Neural progenitor cell (in vitro differentiated cells): Measurements from ENCODE around the gene ADARB2. TPM values are rescaled to one million over a fixed set of nuclear protein-coding genes. Genes with fewer than 3 reads are reported as not detected.
A peak's percentile ranks its signal among the peaks of the same experiment; 100 is the strongest.

ENCODE experiments used
- DNase-seq: peaks from one replicate; pipeline ENCODE4 v3.0.0-alpha.2; 2016; ENCODE audit warnings: low spot score
- H2AFZ ChIP-seq: fragments of 200-600 bp; sonication (generic); replicated peaks from 2 replicates; pipeline ENCODE4 v1.6.1; 2016; ENCODE audit warnings: antibody characterized with exemption
- H3F3A ChIP-seq: fragments of 200-600 bp; sonication (generic); 2 replicates; pipeline ENCODE4 v1.6.1; 2016; ENCODE audit warnings: antibody characterized with exemption, low read depth
- H3K27ac ChIP-seq: fragments of 200-600 bp; sonication (generic); 2 replicates; pipeline ENCODE4 v1.5.1; 2016; ENCODE audit warnings: mild to moderate bottlenecking
- H3K27me3 ChIP-seq: fragments of 200-600 bp; sonication (generic); 2 replicates; pipeline ENCODE4 v1.6.1; 2016; ENCODE audit warnings: mild to moderate bottlenecking, moderate library complexity
- H3K36me3 ChIP-seq: fragments of 200-600 bp; sonication (generic); 2 replicates; pipeline ENCODE4 v1.5.1; 2016
- H3K4me1 ChIP-seq: fragments of 200-600 bp; sonication (generic); 2 replicates; pipeline ENCODE4 v1.6.1; 2016; ENCODE audit warnings: mixed run types
- H3K4me2 ChIP-seq: fragments of 200-600 bp; sonication (generic); 2 replicates; pipeline ENCODE4 v1.6.1; 2016
- H3K4me3 ChIP-seq: fragments of 200-600 bp; sonication (generic); 2 replicates; pipeline ENCODE4 v1.5.1; 2016
- H3K79me2 ChIP-seq: fragments of 200-600 bp; sonication (generic); 2 replicates; pipeline ENCODE4 v1.6.1; 2016; ENCODE audit warnings: low read depth
- H3K9ac ChIP-seq: fragments of 200-600 bp; sonication (generic); 2 replicates; pipeline ENCODE4 v1.6.1; 2016
- H3K9me3 ChIP-seq: fragments of 200-600 bp; sonication (generic); 2 replicates; pipeline ENCODE4 v1.5.1; 2016; ENCODE audit warnings: low read depth
- H4K20me1 ChIP-seq: fragments of 200-600 bp; sonication (generic); 2 replicates; pipeline ENCODE4 v1.6.1; 2016; ENCODE audit warnings: low read depth
- H3K27ac Mint-ChIP-seq: 3 replicates; pipeline ENCODE4 v1.8.0; 2021; ENCODE audit warnings: mixed read lengths
- H3K27me3 Mint-ChIP-seq: 2 replicates; pipeline ENCODE4 v1.8.0; 2022; ENCODE audit warnings: low read depth, mild to moderate bottlenecking, inconsistent platforms, moderate library complexity, mixed read lengths; ENCODE audit not compliant: insufficient read depth
- H3K36me3 Mint-ChIP-seq: 3 replicates; pipeline ENCODE4 v1.8.0; 2021; ENCODE audit warnings: mixed read lengths
- H3K4me1 Mint-ChIP-seq: 3 replicates; pipeline ENCODE4 v1.8.0; 2021; ENCODE audit warnings: mixed read lengths
- H3K4me3 Mint-ChIP-seq: 3 replicates; pipeline ENCODE4 v1.8.0; 2021; ENCODE audit warnings: mild to moderate bottlenecking, moderate library complexity, mixed read lengths
- H3K9me3 Mint-ChIP-seq: 3 replicates; pipeline ENCODE4 v1.8.0; 2020; ENCODE audit warnings: mixed read lengths
- EZH2 ChIP-seq: fragments of 200-600 bp; sonication (generic); IDR thresholded peaks from 2 replicates; pipeline ENCODE4 v1.6.1; 2017; ENCODE audit warnings: antibody characterized with exemption, mild to moderate bottlenecking, moderate library complexity
- EZH2phosphoT487 ChIP-seq: fragments of 200-600 bp; sonication (generic); IDR thresholded peaks from 2 replicates; pipeline ENCODE4 v1.6.1; 2017; ENCODE audit warnings: antibody characterized with exemption
- total RNA-seq: library from RNA; depleted of rRNA; stranded (reverse); fragments of >200 nt; gene quantifications from 2 replicates; pipeline ENCODE4 v1.2.3, GENCODE V29; 2015; ENCODE audit warnings: low replicate concordance
- TF ChIP-seq, protein P1 (sequence below): fragments of 200-600 bp; sonication (generic); IDR thresholded peaks from 2 replicates; pipeline ENCODE4 v1.5.1; 2017; ENCODE audit warnings: antibody characterized with exemption, mild to moderate bottlenecking

Gene ADARB2
- total RNA-seq, 1 donor from 2014 or later, result not detected

DNA sequence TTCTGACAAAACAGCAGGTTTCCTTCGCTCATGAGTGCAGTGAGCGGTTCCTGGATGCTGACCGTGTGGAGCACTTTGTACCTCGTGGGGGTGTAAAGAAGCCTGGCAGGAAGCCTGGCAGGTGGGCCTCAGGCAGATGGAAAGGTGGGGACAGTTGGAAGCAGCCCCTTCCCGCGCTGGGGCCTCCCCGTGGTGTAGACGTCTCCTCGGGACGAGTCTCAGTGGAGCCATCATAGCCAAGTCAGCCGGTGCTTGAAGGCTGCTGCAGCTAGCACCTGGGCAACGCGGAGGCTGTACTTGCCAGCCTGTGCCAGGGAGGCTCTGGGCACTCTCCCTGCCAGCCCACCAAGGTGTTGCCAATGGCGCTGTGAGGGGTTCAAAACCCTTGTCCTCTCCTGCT lies 526.7 kb downstream of the ADARB2 start:
- H3K4me1 Mint-ChIP-seq, result peaks cover 5% of the 10 kb centered on the region
- no peaks in the 10 kb centered on the region for H3K36me3 Mint-ChIP-seq
- H3K27ac ChIP-seq, result no peak overlapping the region
- H3K4me2 ChIP-seq, result no peak overlapping the region
- no peaks in the 10 kb centered on the region for H3K27me3 ChIP-seq
- no peak overlapping the region for H3K9ac ChIP-seq
- no peak overlapping the region for H3K4me3 ChIP-seq
- no peaks in the 10 kb centered on the region for H3K4me1 ChIP-seq
- H3K27me3 Mint-ChIP-seq, result peaks cover 7% of the 10 kb centered on the region
- TF ChIP-seq, protein P1, sequence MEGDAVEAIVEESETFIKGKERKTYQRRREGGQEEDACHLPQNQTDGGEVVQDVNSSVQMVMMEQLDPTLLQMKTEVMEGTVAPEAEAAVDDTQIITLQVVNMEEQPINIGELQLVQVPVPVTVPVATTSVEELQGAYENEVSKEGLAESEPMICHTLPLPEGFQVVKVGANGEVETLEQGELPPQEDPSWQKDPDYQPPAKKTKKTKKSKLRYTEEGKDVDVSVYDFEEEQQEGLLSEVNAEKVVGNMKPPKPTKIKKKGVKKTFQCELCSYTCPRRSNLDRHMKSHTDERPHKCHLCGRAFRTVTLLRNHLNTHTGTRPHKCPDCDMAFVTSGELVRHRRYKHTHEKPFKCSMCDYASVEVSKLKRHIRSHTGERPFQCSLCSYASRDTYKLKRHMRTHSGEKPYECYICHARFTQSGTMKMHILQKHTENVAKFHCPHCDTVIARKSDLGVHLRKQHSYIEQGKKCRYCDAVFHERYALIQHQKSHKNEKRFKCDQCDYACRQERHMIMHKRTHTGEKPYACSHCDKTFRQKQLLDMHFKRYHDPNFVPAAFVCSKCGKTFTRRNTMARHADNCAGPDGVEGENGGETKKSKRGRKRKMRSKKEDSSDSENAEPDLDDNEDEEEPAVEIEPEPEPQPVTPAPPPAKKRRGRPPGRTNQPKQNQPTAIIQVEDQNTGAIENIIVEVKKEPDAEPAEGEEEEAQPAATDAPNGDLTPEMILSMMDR, result no peak
- TF ChIP-seq EZH2, result no peak
- no peak for TF ChIP-seq EZH2phosphoT487
- H3K27ac Mint-ChIP-seq, result no peak overlapping the region
- no peaks in the 10 kb centered on the region for H4K20me1 ChIP-seq
- no peaks in the 10 kb centered on the region for H3K36me3 ChIP-seq
- no peaks in the 10 kb centered on the region for H3K9me3 ChIP-seq
- no peaks in the 10 kb centered on the region for H3K79me2 ChIP-seq
- peaks cover 2% of the 10 kb centered on the region for H3K9me3 Mint-ChIP-seq
- H3K4me3 Mint-ChIP-seq, result no peak overlapping the region
- no peak for DNase-seq
- H2AFZ ChIP-seq, result no peak overlapping the region
- no peaks in the 10 kb centered on the region for H3F3A ChIP-seq

DNA sequence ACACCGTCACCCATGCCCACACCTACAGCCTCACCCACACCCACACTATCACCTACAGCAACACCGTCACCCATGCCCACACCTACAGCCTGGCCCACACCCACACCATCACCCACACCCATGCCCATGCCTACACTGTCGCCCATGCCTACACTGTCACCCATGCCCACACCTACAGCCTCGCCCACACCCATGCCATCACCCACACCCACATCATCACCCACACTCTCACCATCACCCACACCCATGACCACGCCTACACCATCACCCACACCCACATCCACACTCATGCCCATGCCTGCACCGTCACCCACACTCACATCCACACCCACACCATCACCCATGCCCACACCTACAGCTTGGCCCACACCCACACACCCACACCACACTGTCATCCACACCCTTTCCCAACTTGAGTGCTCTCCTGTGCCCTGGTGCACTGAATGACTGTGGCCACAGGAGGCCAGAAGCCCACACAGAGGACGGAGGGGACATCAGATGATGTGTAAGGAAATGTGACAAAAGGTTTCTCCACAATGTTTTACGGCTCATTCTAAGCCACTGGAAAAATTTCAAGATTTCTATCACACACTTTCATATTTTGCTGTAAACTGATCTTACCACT lies 527.9 kb downstream of the ADARB2 start:
- H3F3A ChIP-seq, result no peaks in the 10 kb centered on the region
- H3K4me3 ChIP-seq, result no peak overlapping the region
- Mint-ChIP-seq H3K27ac (no peak overlapping the region), H3K9me3 (peaks cover 2% of the 10 kb centered on the region), H3K4me1 (peaks cover 5% of the 10 kb centered on the region), H3K4me3 (no peak overlapping the region), H3K27me3 (peaks cover 7% of the 10 kb centered on the region), H3K36me3 (no peaks in the 10 kb centered on the region)
- no peaks in the 10 kb centered on the region for H3K9me3 ChIP-seq
- no peaks in the 10 kb centered on the region for H3K27me3 ChIP-seq
- H3K79me2 ChIP-seq, result no peaks in the 10 kb centered on the region
- H4K20me1 ChIP-seq, result no peaks in the 10 kb centered on the region
- H3K4me2 ChIP-seq, result no peak overlapping the region
- H3K27ac ChIP-seq, result no peak overlapping the region
- no peak overlapping the region for H3K9ac ChIP-seq
- no peaks in the 10 kb centered on the region for H3K4me1 ChIP-seq
- DNase-seq, result no peak
- no peak for TF ChIP-seq EZH2phosphoT487
- TF ChIP-seq, protein P1, result no peak
- H3K36me3 ChIP-seq, result no peaks in the 10 kb centered on the region
- H2AFZ ChIP-seq, result no peak overlapping the region

DNA sequence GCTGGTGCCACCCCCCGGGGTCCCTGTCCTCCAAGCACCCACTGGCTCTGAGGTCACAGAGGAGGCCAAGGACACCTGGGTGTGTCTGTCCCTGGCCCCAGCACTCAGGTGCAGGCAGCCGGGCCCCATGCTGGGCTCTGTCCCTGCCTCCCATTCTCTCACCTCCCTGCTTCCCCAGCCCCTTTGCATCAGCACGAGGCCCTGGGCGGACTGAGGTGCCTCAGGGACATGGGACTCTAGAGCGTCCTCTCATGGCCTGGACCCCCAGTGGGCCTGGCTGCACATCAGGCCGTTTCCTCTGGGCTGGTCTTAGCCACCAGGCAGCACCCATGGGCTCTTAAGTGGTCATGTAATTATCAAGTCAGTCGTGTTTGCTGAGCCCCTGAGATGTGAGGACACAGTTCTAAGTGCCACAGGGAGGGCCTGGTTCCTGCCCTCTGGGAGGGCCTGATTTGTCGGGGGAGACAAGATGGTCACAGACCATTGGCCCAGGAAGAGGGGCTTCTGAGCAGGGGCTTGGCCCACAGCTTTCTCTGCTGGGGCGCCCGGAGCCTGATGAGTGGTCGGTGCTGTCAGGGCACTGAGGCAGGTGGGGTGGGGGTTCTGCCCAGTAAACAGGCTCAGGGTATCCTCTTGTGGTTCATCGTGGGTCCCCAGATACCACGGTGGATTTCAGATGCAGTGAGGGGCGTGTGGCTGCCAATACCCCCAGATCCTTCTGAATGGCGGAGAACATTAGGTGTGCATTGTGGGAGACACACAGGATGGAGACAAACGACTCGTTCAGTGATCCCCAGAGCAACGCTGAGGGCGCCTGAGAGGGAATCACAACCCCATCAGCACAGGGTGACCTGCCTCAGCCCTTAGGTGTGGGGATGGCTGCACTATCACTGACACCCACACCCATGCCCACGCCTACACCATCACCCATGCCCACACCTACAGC lies 528.7 kb downstream of the ADARB2 start:
- no peak for TF ChIP-seq EZH2
- TF ChIP-seq EZH2phosphoT487, result no peak
- TF ChIP-seq, protein P1, result no peak
- no peak for DNase-seq
- no peak overlapping the region for H3K27ac ChIP-seq
- H3K4me1 Mint-ChIP-seq, result peaks cover 5% of the 10 kb centered on the region
- H3K27me3 ChIP-seq, result no peaks in the 10 kb centered on the region
- no peak overlapping the region for H2AFZ ChIP-seq
- no peaks in the 10 kb centered on the region for H4K20me1 ChIP-seq
- H3K4me3 ChIP-seq, result no peak overlapping the region
- no peak overlapping the region for H3K4me2 ChIP-seq
- no peak overlapping the region for H3K4me3 Mint-ChIP-seq
- H3K9me3 ChIP-seq, result no peaks in the 10 kb centered on the region
- no peaks in the 10 kb centered on the region for H3F3A ChIP-seq
- peak overlapping the region; percentile 53 for H3K27ac Mint-ChIP-seq
- no peaks in the 10 kb centered on the region for H3K4me1 ChIP-seq
- H3K27me3 Mint-ChIP-seq, result peaks cover 5% of the 10 kb centered on the region
- no peak overlapping the region for H3K9ac ChIP-seq
- H3K9me3 Mint-ChIP-seq, result peaks cover 2% of the 10 kb centered on the region
- H3K36me3 Mint-ChIP-seq, result no peaks in the 10 kb centered on the region
- H3K36me3 ChIP-seq, result no peaks in the 10 kb centered on the region
- H3K79me2 ChIP-seq, result no peaks in the 10 kb centered on the region
